GM21576 (cell line): ENCODE data around the gene YPEL3.

Source experiments
- ATAC-seq: cut with Tn5 transposase; IDR thresholded peaks from one replicate; pipeline ENCODE4 v1.9.1; 2021; ENCODE audit warnings: mild to moderate bottlenecking, moderate library complexity; ENCODE audit not compliant: unreplicated experiment

YPEL3 gene

DNA sequence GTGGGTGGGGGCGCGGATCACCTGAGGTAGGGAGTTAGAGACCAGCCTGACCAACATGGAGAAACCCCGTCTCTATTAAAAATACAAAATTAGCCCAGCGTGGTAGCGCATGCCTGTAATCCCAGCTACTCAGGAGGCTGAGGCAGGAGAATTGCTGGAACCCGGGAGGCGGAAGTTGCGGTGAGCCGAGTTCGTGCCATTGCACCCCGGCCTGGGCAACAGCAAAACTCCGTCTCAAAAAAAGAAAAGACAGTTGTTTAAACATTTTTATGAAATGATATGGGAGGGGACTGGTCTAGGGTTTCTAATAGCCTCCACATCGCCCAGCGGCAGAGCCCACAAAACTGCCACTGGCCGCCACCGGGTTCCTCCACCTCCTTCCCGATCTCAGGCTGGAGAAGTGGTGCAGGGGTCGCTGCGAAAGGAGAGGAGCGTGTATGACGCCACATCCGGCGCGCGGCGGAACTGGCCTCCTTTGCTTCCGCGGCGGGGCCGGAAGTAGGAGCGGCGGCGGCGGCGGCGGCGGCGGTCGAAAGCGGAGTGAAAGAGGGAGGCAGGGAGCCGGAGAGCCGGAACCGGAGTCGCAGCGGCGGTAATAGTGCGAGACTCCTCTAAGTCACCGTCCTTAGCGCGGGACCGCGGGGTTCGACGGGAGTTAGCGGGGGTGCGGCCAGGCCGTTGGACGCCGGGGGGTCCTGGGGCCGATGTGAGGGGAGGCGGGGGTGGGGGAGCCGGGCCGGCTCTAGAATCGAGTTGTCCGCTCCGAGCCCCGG lies 20.3 kb downstream of the YPEL3 start, which contains the start of gene PPP4C:
Gene PPP4C (plus strand): TSS at position 492 of the 773 bp plus-strand sequence. CDS start 384 bp downstream, outside the sequence.
- peak; percentile 64 for ATAC-seq

DNA sequence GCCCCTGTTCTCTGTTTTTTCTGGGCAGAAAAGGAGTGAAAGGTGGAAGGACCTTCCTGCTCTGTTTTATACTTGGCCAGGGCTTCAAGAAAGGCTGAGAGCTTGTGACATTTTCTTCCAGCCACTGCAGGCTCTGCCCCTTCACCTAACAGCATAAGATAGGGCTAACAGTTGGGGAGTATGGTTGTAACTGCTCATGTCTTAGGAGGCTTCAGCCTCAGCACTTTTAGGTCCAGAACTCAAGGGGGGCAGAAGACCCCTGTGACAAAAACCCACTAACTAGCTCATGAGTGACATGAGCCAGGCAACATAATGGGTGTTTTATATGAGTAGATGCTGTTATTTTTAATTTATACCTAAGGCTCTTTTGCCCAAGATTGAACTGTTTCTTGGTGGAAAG lies 25.5 kb downstream of the YPEL3 start:
- ATAC-seq: no peak

DNA sequence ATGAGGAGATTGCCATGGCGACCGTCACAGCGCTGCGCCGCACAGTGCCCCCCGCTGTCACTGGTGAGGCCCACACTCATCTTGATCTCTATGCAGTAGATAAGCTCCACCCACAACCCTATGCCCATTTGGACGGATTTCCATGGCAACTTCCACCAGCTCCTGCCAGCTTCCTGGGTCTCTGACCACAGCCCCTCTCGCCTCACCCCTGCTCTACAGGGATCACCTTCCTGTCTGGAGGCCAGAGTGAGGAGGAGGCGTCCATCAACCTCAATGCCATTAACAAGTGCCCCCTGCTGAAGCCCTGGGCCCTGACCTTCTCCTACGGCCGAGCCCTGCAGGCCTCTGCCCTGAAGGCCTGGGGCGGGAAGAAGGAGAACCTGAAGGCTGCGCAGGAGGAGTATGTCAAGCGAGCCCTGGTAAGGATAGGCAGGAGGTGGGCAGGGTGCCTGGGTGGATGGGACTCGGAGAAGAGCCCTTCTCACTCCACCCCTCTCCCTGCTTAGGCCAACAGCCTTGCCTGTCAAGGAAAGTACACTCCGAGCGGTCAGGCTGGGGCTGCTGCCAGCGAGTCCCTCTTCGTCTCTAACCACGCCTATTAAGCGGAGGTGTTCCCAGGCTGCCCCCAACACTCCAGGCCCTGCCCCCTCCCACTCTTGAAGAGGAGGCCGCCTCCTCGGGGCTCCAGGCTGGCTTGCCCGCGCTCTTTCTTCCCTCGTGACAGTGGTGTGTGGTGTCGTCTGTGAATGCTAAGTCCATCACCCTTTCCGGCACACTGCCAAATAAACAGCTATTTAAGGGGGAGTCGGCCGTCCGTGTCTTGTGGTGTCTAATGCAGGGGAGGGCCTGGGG lies 26.2 kb downstream of the YPEL3 start:
- no peak for ATAC-seq

DNA sequence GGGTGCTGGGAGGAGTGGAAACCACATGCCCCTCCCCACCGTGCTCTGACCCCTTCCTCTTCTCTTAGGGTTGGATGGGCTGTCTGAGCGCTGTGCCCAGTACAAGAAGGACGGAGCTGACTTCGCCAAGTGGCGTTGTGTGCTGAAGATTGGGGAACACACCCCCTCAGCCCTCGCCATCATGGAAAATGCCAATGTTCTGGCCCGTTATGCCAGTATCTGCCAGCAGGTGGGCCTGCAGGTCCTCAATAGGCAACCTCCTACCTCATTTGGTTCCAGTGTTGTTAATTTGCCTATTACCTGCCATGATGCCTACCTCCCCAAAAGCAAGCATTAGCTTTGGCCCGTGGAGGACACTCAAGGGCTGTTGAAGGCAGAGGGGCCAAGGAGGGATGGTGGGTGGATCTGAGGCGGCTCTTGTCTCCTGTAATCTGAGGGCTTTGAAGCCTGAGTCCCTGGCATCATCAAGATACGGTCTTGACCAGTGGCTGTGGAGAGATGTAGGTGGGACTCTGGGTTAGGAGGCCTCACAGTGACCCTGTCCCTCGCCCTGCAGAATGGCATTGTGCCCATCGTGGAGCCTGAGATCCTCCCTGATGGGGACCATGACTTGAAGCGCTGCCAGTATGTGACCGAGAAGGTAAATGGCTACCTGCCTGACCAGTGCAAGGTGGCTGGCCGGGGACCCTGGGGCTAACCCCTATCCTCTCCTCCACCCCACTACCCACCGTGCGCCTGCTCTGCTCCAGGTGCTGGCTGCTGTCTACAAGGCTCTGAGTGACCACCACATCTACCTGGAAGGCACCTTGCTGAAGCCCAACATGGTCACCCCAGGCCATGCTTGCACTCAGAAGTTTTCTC lies 27.0 kb downstream of the YPEL3 start:
- no peak for ATAC-seq

DNA sequence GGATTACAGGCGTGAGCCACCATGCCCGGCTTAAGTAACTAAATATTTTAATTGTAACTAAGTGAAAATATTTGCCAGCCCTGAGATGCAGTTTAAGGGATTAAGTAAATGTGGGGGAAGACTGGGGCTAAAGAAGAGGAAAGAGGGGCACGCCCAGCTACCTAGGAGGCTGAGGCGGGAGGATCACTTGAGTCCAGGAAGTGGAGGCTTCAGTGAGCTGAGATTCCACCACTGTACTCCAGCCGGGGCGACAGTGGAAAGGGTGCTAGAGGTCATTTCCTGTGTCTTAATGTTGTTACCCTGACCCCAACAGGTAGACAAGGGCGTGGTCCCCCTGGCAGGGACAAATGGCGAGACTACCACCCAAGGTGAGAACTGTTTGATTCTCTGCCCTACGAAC lies 27.7 kb downstream of the YPEL3 start:
- ATAC-seq: no peak

DNA sequence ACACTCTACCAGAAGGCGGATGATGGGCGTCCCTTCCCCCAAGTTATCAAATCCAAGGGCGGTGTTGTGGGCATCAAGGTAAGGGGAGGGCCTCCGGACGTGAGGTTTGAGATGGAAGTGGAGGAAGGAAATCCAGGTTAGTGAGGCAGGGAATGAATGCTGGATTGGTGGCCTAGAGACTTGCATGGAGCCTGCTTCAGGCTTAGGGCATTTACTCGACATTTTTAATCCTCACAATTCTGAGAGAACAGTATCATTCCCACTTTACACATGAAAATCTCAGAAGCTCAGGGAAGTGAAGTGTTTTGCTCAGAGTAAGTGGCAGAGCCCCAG lies 28.5 kb downstream of the YPEL3 start:
- ATAC-seq: no peak

DNA sequence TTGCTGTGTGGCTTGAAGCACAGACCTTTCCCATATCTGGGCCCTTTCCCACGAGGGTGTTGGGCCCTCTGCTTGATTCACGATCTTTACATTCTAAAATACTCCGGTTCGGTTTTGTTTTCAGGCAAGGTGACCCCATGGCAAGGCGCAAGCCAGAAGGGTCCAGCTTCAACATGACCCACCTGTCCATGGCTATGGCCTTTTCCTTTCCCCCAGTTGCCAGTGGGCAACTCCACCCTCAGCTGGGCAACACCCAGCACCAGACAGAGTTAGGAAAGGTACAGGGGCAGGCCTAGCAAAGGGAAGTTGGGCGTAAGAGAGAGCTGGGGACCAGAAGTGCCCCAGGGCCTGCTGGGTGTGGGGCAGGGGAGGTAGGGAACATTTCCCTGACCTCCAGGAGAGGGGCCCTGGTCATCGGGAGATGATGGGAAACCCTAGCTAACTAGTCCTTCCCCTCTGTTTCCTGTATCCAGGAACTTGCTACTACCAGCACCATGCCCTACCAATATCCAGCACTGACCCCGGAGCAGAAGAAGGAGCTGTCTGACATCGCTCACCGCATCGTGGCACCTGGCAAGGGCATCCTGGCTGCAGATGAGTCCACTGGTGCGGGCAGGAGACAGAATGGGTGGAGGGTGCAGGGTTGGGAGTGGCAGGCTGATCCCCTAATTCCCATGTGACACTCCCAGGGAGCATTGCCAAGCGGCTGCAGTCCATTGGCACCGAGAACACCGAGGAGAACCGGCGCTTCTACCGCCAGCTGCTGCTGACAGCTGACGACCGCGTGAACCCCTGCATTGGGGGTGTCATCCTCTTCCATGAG lies 29.0 kb downstream of the YPEL3 start:
- ATAC-seq: no peak

DNA sequence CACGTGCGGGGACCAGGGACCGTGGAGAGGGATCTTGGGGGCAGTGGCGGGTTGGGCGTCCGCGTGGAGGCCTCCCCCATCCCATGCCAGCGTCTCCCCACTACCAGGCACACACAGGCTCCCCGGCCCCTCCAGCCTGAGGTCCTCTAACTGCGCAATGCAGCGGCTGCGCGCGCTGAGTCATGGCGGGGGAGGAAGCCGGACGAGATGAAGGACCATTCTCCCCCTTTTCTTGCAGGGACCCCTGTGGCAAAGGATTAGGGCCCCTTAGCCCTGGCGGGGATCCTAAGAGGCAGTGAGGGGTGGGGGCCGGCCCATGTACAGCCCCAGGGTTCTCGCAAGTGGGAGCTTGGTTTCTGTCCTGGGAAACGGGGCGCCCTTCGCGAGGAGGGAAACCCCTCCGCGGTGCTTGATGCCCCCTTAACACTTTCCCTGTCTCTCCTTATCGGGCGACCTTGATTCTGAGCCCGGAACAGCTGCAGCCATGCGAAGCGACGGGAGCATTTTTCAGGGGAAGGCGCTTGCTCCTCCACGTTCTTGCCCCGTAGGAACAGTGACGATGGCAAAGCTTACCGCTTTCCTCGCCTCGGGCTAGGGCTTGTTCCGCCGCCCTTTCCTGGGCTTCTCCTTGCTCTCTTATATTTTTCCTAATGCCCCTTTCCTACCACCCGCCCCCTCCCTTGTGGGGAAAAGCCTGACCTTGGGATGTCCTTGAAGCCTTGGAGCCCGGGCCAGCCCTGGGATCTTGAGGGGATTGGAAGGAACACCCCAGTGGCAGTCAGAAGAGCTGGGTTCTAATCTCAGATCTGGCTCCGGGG lies 29.9 kb downstream of the YPEL3 start:
- no peak for ATAC-seq

DNA sequence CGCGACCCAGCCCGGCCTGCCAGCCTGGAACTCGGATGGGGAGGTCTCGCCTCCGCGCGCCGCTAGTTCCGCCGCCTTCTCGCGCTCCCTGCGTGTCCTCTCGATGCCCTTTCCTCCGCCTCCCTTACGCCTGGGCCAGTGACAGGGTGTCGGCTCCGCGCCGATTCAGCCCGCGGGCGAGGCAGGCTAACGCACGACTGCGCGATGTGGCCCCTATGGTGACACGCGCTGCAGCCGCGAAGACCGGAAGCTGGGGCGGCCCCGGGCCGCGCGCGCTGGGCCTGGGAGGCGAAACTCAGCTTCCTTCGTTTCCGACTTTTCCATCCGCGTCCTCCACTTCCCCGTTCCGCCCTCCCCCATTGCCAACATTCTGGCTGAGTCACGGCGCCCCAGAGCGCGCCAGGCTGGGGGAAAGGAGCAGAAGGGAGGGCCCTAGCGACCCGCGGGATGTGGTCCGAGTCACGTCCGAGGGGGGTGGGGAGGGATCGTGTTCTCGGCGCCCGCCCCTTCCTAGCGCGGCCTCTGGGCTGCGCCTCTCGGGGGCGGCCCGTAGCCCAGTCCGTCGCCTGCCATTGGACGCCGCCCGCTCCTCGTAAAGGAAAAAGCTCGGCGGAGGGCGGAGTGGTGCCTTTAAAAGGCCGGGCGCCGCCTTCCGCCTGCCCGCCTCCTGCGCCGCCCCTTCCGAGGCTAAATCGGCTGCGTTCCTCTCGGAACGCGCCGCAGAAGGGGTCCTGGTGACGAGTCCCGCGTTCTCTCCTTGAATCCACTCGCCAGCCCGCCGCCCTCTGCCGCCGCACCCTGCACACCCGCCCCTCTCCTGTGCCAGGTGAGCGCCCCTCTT lies 30.7 kb downstream of the YPEL3 start, which contains the start of gene ALDOA:
Gene ALDOA (plus strand): TSS at position 659 of the 841 bp plus-strand sequence. CDS start 1,138 bp downstream, outside the sequence.
- peak; percentile 63 for ATAC-seq

DNA sequence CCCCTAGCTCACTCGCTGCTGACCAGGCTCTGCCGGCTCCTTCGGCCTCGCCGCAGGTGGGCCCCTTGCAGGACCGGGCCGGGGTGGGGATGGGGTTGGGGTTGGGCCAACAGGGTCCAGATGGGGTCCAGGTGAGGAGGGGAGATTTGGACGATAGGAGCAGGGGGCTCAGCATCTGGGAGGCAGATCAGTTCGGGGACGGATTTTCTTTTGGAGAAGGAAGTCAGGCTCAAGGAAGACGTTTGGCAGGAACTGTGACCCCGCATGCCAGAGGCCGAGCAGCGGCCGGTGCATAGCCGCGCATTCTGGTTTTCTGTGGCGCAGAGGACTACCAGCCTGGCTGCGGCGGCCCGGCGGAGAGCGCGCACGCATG lies 31.3 kb downstream of the YPEL3 start:
- ATAC-seq: no peak

DNA sequence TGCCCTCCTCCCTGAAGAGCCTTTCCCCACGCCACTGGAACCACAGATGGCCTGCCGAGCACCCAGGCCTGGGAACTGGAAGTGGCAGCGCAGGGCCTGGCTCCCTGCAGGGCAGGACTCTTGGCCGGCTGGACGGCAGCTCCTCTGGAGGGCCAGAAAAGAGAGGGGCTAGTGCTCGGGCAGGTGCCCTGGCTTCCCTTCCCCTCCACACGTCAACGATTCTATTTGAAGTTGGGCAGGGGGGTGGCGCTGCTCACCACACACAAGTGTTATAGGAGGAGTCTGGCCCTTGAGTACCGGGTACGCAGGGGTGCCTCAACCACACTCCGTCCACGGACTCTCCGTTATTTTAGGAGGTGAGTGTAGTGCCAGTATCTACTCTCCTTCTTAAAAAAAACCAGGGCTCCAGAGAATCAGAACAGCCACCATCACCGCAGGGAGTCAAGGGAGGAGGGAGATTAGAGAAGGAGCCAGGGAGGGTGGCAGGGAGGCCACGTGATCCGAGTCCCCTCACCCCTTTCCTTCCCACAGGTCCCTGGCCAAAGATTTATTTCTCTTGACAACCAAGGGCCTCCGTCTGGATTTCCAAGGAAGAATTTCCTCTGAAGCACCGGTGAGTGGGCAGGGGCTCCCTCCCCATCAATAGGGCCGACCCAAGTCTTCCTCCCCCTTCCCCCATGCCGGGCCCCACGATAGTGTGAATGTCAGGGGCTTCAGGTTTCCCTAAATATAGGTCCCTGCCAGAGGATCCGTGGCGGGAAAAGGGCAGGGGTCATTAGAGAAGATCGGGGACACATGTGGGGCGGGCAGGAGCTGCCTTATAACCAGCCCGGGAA lies 31.9 kb downstream of the YPEL3 start:
- peak; percentile 37 for ATAC-seq

DNA sequence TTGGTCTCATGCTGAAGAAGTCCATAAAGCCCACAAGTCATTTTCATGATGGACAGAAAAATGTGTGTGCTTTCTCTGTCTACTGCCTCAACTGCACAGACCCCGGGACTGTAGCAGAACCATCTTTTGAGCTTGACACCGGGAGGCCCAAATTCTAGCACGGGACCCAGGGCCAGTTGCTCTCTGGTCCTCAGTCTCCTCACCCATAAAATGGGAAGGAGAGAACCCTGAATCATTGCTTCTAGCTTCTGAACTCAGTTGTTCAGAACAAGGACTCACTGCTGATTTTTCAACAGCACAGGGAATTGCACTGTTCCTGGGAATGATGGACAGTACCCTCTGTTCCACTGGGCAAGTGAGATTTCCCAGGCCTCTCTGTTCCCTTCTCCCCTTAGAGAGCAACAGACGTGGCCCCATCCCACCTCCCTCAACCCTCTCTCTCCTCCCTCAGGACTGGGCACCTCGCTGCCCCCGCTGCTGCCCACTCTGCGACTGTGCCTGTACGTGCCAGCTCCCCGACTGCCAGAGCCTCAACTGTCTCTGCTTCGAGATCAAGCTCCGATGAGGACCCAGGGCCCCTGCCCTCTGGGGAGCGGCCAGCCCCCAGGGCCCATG lies 32.6 kb downstream of the YPEL3 start:
- no peak for ATAC-seq

DNA sequence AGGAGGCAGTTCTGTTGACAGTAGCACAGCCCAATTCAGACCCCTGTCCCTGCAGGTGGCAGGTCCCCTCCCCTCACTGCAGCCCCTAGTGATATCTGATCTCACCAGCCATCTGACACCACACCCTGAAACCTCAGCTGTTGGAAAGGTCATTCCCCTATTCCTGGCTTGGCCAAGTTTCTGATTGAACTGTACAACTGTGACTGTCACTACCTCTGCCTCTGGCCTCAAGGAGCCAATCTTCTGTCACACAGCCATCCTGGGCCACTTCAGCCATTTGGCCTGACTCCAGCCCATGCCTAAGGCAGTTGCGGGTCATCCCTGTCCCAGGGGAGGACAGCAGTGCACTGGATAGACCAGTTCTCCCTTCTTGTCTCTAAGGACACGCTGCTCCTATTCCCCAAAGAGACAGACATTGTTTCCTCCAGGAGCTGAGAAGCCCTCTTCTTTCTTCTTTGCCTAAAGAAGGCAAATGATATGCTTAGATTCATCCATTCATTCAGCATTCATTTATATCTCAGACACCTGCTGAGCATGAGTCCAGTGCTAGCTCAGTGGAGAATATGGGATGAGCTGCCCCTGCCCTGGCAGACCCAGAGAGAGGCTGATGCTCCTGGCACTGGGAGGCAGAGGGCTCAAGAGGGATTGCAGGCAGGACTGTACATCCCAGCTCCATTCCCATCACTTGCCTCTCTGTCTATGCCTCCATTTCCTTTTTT lies 35.0 kb downstream of the YPEL3 start:
- ATAC-seq: no peak

DNA sequence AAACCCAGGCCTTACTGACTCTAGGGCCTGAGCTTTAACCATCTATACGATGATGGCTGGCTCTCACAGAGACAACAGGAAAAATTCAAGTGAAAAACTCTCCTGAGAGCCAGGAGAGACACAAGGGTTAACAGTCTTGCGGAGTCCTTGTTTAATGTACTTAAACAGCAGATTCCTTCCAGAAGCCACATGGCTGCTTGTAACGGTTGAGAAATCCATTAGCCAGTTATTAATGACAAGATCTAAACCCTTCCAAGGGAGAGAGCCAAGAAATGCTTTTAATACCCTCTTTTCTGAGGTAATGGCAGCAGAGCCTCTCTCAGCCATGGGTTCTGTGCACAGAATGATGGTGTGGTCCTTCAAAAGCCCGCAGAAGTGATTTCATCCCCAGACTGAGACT lies 35.7 kb downstream of the YPEL3 start:
- ATAC-seq: no peak

DNA sequence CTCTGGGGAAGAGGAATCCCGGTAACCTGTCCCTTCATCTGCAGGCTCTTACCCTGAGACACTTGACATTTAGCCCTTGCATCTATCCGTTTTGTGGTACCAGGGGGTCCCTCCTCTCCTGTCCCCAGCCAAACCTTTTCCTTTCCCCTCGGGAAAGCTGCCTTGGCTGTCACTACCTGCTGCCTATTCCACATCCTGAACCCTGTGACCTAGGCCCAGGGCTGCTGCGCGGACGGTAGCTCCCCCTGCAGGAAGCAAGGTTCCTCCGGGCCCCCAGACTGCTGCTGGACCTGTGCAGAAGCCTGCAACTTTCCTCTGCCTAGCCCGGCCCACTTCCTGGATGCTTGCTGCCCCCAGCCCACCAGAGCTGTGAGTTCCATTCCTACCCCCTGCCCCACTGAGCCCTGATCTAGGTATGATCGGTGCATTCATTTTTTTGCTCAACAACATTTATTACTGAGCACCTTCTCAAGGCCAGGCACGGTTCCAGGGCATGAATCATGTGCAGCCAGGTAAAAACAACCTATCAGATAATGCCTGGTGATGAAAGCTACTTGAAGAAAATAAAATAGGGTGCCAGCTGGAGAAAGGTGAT lies 41.0 kb downstream of the YPEL3 start:
- no peak for ATAC-seq

DNA sequence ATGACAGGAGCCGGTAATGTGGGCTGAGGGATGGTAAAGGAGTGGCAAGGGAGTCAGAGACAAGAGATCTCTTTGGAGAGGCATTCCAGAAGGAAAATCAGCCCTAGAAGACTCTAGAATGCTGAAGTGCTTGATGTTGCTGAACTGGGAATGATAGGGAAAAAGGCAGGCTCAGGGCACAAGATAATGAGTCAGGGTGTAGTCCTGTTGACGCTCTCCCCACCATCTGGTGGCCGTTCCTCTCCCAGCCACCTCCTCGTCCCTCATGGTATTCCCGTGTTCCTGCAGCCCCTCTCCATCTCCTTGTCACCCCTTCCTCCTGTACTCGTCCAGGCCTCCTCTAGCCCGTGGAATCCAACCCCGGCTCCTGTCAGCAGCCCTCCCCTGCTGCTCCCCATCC lies 41.6 kb downstream of the YPEL3 start:
- no peak for ATAC-seq
